ENCODE results near the gene GPLD1.
A peak's percentile ranks its signal among the peaks of the same experiment; 100 is the strongest.
"Not testable (repeated sequence)": the region's sequence is repeated elsewhere in the genome, so short reads cannot be mapped to it uniquely, and the experiment has no call there.

GPLD1 gene

DNA sequence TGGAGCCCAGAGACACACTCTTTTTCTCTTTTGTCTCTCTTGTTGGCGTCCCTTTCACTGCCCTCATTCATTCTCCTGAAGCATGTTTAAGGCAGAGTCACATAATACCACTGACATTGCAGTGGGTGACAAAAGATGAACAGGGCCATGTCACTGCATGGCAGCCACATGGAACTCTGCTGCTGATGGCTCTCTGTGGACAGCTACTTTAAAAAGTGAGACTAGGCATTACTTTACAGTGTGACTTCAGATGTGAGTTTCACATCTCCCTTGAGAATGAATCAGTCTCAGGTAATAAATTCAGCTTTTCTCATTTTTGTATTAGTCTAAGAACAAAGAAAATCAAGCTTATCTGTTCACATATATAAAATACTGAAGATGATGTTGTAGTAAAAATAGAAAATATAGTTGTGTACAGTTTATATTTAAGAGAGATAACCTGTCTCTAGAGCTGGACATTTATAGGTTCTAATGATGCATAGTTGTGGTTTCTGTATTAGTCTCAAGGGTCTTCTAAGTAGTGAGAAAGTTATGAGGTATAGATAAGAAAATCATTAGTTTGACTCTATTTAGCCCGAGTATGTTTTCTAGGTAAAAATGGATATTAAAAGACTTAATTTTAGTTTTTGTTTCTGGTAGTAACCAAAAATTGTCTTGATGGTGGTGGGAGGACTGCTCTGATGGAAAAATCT is 80.5 kb downstream of the GPLD1 start:
- DNase-seq, result no peak

DNA sequence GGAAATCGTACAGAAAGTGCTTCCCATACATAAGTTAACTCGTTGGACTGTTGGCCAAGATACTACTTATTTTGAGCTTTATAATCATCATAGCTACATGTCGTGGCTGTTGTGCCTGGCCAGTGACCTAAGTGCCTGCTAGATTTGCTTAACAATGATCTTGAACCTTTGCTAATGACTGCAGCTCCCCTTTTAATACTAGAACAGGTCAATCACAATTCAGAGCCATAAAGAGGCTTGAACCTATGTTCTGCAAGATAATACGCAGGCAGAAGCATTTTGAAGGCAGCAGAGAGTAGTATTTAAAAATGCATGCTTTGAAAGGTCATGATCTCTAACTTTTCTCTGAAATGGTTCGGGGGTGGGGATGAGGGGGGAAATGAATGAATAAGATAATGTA is 84.1 kb downstream of the GPLD1 start:
- DNase-seq, result no peak

DNA sequence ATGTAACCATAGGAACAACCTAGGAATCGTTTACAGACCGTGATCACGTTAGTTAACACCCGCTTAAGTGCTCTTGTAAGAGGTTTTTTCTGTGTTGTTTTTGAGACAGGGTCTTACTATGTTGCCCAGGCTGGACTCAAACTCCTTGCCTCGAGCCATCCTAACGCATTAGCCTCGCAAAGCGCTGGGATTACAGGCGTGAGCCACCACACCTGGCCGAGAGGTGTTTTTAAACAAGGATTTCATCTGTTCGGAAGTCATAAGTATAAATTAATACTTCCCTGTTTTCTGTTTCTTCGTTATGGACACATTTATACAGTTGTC is 85.9 kb downstream of the GPLD1 start:
- DNase-seq, result no peak

DNA sequence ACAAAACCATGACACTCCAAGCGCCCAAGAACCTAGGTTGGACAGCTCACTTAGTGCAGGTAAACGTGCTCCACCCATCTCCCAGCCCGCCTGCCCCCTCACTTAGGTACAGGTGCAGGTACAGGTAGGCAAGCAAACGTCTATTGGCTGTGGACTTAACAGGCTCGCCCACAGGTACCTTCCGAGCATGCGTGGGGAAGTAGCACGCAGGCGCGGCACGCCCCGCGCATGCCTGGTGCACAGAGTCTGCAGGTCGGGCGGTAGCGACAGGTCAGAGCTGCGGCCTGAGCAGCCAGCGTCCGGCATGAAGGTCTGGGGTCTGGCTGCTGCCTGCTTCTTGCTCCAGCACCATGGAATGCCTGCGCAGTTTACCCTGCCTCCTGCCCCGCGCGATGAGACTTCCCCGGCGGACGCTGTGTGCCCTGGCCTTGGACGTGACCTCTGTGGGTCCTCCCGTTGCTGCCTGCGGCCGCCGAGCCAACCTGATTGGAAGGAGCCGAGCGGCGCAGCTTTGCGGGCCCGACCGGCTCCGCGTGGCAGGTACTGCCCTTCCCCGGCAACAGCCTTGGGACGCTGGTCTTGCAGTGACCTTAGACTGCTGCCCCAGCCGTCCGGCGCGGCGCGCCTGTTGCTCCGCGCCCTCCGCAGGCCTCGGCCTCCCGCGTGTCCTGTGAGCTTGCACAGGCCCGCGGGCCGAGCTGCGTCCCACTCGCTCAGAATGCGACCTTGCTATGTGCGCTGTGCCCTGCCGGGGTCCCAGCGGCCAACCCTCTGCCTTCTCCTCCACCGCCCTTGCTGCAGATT is 86.5 kb downstream of the GPLD1 start, which contains the start of gene MRS2:
TSS of gene MRS2 (plus strand) at position 240 of the 804 bp plus-strand sequence. CDS start at position 351, 111 bp downstream.
- DNase-seq, result peak; percentile 72

DNA sequence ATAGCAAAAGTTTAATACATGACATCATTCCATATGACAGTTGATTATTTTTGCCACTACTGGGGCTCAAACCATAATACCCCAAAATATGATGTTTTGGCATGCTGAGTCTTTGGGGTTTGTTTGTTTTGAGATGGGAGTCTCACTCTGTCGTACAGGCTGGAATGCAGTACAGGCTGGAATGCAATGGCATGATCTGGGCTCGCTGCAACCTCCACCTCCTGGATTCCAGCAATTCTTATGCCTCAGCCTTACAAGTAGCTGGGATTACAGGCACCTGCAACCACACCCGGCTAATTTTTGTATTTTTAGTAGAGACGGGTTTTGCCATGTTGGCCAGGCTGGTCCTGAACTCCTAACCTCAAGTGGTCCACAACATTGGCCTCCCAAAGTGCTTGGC is 87.9 kb downstream of the GPLD1 start:
- no peak for DNase-seq

DNA sequence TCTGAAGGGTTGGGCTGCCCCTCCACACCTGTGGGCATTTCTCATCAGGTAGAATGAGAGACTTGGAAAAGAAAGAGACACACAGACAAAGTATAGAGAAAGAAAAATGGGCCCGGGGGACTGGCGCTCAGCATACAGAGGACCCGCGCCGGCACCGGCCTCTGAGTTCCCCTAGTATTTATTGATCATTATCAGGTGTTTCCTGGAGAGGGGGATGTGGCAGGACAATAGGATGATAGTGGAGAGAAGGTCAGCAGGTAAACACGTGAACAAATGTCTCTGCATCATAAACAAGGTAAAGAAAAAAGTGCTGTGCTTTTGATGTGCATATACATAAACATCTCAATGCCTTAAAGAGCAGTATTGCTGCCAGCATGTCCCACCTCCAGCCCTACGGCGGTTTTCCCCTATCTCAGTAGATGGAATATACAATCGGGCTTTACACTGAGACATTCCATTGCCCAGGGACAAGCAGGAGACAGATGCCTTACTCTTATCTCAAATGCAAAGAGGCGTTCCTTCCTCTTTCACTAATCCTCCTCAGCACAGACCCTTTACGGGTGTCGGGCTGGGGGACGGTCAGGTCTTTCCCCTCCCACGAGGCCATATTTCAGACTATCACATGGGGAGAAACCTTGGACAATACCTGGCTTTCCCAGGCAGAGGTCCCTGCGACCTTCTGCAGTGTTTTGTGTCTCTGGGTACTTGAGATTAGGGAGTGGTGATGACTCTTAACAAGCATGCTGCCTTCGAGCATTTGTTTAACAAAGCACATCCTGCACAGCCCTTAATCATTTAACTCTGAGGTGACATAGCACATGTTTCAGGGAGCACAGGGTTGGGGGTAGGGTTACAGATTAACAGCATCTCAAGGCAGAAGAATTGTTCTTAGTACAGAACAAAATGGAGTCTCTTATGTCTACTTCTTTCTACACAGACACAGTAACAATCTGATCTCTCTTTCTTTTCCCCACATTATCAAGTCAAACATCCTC is 89.0 kb downstream of the GPLD1 start:
- DNase-seq, result not testable (repeated sequence)

DNA sequence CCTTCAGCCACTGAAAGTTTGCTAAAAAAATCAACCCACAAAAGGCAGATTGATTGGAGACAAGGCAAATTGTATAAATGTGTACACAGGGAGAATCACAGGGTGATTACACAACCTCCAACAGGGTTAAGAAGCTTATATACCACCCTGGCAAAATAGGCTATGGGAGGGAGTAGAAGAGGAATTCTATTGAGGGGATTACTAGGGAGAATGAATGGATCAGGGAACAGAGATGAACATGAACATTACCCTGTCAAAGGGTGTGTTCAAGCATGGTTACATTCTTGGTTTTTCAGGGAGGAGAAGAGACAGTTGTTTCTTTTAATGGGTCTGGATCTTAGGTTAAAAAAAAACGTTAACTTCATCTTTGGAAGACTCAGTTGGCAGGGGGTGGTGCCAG is 91.7 kb downstream of the GPLD1 start:
- no peak for DNase-seq

DNA sequence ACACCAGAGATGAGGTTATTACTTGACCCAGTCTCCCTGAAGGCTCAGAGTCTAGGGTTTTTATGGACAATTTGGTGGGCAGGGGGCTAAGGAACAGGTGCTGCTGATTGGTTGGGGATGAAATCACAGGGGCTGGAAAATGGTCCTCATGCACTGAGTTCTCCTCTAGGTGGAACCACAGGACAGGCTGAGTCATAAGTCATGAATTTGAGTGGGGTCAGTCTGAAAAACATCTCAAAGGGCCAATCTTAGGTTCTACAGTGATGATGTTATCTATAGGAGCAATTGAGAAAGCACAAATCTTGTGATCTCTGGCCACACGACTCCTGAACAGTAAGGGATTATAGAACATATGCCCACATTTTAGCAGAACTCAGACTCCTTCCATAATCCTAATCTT is 92.6 kb downstream of the GPLD1 start:
- DNase-seq, result no peak

DNA sequence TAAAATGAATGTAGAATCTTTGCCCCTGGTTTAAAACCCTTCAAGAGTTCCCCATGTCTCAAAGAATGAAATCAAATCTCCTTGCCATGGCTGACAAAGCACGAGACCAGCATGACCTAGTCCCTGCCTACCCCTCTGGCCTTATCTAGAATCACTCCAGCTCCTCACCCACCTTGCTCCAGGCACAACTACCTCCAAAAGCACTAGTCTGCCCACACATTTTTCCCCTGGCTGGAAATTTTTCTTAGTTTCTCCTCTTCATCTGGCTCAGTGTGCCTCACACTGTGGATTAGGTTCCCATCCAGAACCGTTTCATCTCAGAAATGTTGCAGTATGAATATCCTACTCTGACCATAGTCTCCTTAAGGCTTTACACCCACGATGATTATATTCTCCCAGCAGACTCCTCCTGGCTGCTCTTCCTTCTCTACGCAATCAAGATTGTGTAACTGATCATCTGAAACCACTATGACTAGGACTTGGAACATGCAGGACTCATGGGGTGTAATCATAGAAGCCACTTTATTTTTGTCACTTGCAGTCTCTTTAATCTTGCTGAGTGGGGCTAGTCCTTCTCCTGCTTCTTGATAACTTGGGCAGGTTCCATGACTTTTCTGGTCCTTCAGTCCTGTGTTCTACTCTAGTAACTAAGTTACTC is 94.5 kb downstream of the GPLD1 start:
- no peak for DNase-seq

DNA sequence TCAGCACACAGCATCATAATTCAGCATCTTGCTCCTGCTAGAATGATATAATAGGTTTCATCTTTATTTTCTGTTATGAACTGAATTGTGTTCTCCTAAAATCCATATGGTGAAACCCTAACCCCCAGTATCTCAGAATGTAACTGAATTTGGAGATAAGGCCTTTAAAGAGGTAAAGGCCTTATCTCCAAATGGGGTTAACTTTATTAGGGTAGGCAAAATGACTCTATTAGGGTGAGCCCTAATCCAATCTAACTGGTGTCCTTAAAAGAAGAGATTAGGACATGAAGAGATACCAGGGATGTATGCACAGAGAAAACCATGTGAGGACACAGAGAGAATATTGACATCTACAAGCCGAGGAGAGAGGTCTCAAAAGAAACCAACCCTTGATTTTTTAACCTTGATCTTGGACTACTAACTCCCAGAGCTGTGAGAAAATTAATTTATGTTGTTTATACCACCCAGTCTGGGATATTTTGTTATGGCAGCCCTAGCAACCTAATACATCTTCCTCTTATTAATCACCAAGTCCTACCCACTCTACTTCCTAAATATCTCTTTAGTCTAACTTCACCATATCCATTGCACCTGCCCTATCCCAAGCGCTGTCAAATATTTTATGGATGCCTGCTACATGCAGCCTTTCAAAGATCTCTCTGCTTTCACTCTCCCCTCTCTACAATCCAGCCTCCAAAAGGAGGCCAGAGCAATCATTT is 95.2 kb downstream of the GPLD1 start:
- DNase-seq, result no peak

DNA sequence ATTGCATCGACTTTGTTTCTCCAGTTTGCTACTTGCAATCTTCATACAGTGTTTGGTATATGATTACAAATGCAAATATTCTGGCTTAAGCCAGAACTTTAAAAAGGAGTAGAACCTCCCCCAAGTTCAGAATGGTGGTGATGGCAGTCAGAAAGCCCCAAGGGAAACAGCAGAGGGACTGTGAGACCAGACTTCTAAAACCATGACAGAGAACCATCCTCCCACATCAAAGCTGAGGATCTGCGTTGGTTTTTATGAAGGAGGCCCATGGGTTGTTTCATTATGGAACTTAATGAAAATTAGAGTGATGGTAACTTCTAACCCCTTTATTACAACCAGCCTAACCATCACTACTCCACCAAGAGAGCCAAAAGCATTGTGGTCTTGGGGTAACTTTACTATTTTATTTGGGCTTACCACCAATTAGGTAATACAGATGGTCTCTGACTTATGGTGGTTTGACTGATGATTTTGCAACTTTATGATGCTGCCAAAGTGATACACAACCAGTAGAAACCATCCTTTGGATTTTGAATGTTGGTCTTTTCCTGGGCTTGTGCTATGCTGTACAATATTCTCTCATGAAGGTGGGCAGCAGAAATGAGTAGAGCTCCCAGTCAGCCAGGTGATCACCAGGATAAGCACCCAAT is 97.5 kb downstream of the GPLD1 start:
- DNase-seq, result no peak

DNA sequence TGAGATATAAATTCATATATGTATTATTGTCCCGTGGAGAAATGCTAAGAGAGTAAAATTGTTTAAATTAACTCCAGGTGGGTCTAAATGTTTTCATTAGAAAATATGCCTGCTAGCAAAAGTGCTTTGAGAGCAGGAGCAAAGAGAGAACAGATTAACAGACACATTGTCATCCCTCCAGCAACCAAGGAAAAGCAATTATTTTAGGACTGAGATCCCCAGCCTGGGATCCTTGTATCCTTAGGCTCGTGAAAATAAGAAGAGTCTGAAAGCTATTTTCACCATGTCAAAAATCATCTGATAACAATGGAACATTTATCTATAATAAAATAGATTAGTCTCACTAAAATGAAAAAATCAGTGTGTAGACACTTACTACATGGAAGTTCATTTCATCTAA is 98.2 kb downstream of the GPLD1 start:
- no peak for DNase-seq

DNA sequence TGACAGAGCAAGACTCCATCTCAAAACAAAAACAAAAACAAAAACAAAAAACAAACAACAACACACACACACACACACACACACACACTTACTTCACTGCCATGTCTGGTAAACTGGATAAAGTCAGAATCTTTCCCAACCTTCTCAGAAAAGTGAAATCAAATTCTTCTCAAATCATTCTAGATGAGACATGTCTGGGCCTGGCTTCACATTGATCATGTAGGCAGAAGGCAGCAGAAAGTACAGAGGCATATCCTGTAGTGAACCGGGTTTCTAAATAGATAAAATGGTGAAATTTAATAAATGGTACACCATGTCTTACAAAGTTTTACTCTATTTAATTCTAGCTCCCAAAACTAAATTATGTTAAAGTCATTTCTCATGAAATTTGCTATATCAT is 101.6 kb downstream of the GPLD1 start:
- no peak for DNase-seq

DNA sequence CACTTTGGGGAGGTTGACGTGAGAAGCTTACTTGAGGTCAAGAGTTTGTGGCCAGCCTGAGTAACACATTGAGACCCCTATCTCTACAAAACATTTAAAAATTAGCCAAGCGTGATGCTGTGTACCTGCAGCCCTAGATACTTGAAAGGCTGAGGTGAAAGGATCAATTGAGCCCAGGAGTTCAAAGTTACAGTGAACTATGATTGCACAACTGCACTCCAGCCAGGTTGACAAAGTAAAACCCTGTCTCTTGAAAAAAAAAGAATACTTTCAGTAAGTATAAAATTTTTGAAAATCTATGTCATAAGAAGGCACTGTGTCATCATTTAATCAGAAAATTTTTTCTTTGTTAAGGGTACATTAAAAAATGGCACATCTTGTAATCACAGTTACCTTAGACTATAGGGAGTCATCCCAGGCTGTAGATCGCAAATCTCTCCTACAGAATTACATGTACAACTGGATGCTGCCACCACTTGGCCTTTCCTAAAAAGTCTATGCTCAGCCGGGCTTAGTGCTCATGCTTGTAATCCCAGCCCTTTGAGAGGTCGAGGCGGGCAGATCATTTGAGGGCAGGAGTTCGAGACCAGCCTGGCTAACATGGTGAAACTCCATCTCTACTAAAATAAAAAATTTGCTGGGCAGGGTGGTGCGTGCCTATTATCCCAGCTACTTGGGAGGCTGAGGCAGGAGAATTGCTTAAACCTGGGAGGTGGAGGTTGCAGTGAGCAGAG is 103.7 kb downstream of the GPLD1 start:
- no peak for DNase-seq

DNA sequence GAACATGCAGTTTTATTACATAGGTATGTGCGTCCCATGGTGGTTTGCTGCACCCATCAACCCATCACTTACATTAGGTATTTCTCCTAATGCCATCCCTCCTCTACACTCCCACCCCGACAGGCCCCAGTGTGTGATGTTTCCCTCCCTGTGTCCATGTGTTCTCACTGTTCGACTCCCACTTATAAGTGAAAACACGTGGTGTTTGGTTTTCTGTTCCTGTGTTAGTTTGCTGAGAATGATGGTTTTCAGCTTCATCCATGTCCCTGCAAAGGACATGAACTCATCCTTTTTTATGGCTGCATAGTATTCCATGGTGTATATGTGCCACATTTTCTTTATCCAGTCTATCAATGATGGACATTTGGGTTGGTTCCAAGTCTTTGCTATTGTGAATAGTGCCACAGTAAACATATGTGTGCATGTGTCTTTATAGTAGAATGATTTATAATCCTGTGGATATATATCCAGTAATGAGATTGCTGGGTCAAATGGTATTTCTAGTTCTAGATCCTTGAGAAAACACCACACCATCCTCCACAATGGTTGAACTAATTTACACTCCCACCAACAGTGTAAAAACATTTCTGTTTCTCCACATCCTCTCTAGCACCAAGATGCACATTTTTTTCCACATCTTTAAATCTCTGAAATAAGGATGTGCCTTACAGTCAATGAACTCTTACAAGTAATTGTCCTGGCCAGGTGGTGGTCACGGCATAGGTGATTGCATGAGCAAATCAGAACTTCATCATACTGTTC is 104.8 kb downstream of the GPLD1 start:
- DNase-seq, result not testable (repeated sequence)

DNA sequence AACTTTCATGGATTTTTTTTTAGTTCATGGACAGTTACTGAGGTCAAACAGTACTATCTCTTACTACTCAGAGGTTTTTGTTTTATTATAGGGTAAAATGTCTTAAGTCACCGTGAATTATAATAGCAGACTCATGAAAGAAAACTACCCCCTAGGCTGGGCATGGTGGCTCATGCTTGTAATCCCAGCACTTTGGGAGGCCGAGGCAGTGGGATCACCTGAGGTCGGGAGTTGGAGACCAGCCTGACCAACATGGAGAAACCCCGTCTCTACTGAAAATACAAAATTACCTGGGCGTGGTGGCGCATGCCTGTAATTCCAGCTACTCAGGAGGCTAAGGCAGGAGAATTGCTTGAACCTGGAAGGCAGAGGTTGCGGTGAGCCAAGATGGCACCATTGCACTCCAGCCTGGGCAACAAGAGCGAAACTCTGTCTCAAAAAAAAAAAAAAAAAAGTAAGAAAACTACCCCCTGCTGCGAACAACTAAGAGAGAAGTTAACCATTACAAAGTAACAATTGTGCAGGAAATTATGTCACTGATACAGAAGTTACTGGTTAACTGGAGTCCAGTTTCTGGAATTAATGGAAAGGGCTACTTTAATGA is 106.4 kb downstream of the GPLD1 start:
- DNase-seq, result not testable (repeated sequence)

DNA sequence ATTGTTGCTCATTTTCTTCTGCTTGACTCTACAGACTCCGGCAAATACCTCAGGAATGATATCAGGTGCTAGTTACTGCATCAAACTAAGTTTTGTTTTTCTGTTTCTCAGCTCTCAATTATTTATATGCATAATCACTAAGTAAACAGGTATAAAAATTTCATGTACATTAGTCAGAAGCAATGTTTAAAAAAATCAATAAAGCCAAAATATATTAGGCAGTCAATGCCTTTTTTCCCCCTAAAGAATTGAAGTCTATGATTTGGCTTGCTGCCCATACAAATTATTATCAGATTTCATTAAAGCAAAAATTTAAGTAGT is 107.2 kb downstream of the GPLD1 start:
- no peak for DNase-seq

DNA sequence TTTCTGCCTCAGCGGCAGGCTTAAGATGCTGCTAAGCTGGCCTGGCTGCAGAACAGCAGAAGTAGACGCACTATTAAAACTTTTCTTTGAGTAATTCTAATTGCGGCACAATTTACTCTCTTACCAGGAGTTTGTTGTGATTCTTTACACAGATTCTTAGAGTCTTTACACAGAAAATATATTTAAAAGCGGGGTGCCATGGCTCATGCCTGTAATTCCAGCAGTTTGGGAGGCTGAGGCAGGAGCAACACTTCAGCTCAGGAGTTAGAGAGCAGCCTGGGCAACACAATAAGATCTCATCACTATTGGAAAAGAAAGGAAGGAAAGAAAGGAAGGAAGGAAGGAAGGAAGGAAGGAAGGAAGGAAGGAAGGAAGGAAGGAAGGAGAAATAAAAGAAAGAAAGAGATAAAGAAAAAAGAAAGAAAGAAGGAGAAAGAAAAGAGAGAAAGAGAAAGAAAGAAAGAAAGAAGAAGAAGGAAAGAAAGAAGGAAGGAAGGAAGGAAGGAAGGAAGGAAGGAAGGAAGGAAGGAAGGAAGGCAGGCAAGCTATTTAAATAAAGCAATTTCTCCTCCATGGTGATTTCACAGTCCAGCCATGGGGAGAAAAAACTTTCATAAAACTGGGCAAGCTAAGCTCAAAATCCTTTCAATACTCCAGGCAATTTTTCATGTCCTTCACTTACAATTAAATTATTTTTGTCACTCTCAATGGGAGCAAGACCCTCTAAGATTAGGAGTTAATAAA is 107.7 kb downstream of the GPLD1 start:
- no peak for DNase-seq
